ENCODE measurements around the gene FMR1NB. TPM values are rescaled to one million over a fixed set of nuclear protein-coding genes. Genes with fewer than 3 reads are reported as not detected.

Gene FMR1NB
- total and polyA plus RNA-seq, 2 of the 8 experiments (the other 6 are each of a cell fraction or from before 2014, with no cell fraction given): not detected

GRCh38 chrX:148047200-148047599 lies 66.1 kb downstream of the FMR1NB start (continued):
- TF ChIP-seq PHF8 (conservative IDR thresholded peaks at IDR 0.05; ENCODE audit: low read depth, low read length) (no peak), USF2 (IDR thresholded peaks at IDR 0.05; ENCODE audit: low read length) (no peak), SRF (IDR thresholded peaks at IDR 0.05; ENCODE audit: low read depth, low read length) (no peak)
- TF ChIP-seq, protein P1, sequence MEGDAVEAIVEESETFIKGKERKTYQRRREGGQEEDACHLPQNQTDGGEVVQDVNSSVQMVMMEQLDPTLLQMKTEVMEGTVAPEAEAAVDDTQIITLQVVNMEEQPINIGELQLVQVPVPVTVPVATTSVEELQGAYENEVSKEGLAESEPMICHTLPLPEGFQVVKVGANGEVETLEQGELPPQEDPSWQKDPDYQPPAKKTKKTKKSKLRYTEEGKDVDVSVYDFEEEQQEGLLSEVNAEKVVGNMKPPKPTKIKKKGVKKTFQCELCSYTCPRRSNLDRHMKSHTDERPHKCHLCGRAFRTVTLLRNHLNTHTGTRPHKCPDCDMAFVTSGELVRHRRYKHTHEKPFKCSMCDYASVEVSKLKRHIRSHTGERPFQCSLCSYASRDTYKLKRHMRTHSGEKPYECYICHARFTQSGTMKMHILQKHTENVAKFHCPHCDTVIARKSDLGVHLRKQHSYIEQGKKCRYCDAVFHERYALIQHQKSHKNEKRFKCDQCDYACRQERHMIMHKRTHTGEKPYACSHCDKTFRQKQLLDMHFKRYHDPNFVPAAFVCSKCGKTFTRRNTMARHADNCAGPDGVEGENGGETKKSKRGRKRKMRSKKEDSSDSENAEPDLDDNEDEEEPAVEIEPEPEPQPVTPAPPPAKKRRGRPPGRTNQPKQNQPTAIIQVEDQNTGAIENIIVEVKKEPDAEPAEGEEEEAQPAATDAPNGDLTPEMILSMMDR (IDR thresholded peaks at IDR 0.05; ENCODE audit: control extremely low read depth in 1 of 3, insufficient read depth in 1 of 3, low read depth in 1 of 3, low read length in 3 of 3): no peak
